ENCODE measurements around the gene ZNF331. TPM values are rescaled to one million over a fixed set of nuclear protein-coding genes. Genes with fewer than 3 reads are reported as not detected.

The ZNF331 gene
- polyA plus RNA-seq, 2 donors, result 4.7 to 6.1 TPM

DNA sequence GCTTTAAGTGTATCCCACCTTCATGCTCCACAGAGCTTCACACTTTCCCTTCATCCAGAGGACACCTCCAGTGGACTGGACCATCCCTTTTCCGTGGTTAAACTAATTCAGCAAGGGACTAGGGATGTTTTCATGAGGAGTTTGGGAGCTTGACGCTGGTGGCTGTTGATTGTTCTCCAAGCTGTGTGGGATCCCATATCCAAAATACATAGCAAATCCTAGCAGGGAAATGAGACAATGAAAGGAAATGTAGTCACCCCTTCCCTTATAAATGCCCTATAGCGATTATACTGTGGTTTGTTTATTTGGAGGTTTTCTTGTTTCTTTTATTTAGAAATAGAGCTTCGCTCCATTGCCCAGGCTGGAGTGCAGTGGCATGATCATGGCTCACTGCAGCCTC, 62.3 kb downstream of the ZNF331 start:
- Histone ChIP-seq H3K27ac (ENCODE audit: low read depth in 2 of 2, low read length in 1 of 2) (no peak overlapping the region), H3K4me3 (ENCODE audit: low read depth in 1 of 2, low read length in 2 of 2) (no peak overlapping the region), H3K9me3 (ENCODE audit: control insufficient read depth in 2 of 2, insufficient read depth in 1 of 2, low read depth in 1 of 2, low read length in 1 of 2) (peaks cover 0 to 2% of the 10 kb centered on the region in 2 donors), H3K27me3 (ENCODE audit: control insufficient read depth in 1 of 2, insufficient read depth in 2 of 2, low read length in 2 of 2) (no peaks in the 10 kb centered on the region), H3K36me3 (ENCODE audit: control insufficient read depth in 2 of 2, insufficient read depth in 2 of 2, low read length in 1 of 2) (no peaks in the 10 kb centered on the region), H3K4me1 (ENCODE audit: control insufficient read depth in 2 of 2, insufficient read depth in 2 of 2, low read length in 1 of 2) (no peaks in the 10 kb centered on the region)
- 72 to 76% methylated on average over 4 of the region's 4 CpGs for WGBS, 2 donors

GRCh38 chr19:53606031-53606430, 68.1 kb downstream of the ZNF331 start:
- Histone ChIP-seq H3K4me3 (ENCODE audit: low read depth in 1 of 2, low read length in 2 of 2) (no peak overlapping the region), H3K9me3 (ENCODE audit: control insufficient read depth in 2 of 2, insufficient read depth in 1 of 2, low read depth in 1 of 2, low read length in 1 of 2) (peaks cover 0 to 2% of the 10 kb centered on the region in 2 donors), H3K27me3 (ENCODE audit: control insufficient read depth in 1 of 2, insufficient read depth in 2 of 2, low read length in 2 of 2) (no peaks in the 10 kb centered on the region), H3K27ac (ENCODE audit: low read depth in 2 of 2, low read length in 1 of 2) (no peak overlapping the region), H3K36me3 (ENCODE audit: control insufficient read depth in 2 of 2, insufficient read depth in 2 of 2, low read length in 1 of 2) (no peaks in the 10 kb centered on the region), H3K4me1 (ENCODE audit: control insufficient read depth in 2 of 2, insufficient read depth in 2 of 2, low read length in 1 of 2) (no peaks in the 10 kb centered on the region)
- 85 to 91% methylated on average over 15 of the region's 15 CpGs for WGBS, 2 donors

GRCh38 chr19:53608381-53608780, 70.4 kb downstream of the ZNF331 start:
- Histone ChIP-seq H3K4me3 (ENCODE audit: low read depth in 1 of 2, low read length in 2 of 2) (no peak overlapping the region), H3K27me3 (ENCODE audit: control insufficient read depth in 1 of 2, insufficient read depth in 2 of 2, low read length in 2 of 2) (no peaks in the 10 kb centered on the region), H3K36me3 (ENCODE audit: control insufficient read depth in 2 of 2, insufficient read depth in 2 of 2, low read length in 1 of 2) (no peaks in the 10 kb centered on the region), H3K27ac (ENCODE audit: low read depth in 2 of 2, low read length in 1 of 2) (no peak overlapping the region), H3K4me1 (ENCODE audit: control insufficient read depth in 2 of 2, insufficient read depth in 2 of 2, low read length in 1 of 2) (no peaks in the 10 kb centered on the region), H3K9me3 (ENCODE audit: control insufficient read depth in 2 of 2, insufficient read depth in 1 of 2, low read depth in 1 of 2, low read length in 1 of 2) (peaks cover 0 to 2% of the 10 kb centered on the region in 2 donors)
- WGBS, 2 donors, result 81 to 85% methylated on average over 12 of the region's 12 CpGs

DNA sequence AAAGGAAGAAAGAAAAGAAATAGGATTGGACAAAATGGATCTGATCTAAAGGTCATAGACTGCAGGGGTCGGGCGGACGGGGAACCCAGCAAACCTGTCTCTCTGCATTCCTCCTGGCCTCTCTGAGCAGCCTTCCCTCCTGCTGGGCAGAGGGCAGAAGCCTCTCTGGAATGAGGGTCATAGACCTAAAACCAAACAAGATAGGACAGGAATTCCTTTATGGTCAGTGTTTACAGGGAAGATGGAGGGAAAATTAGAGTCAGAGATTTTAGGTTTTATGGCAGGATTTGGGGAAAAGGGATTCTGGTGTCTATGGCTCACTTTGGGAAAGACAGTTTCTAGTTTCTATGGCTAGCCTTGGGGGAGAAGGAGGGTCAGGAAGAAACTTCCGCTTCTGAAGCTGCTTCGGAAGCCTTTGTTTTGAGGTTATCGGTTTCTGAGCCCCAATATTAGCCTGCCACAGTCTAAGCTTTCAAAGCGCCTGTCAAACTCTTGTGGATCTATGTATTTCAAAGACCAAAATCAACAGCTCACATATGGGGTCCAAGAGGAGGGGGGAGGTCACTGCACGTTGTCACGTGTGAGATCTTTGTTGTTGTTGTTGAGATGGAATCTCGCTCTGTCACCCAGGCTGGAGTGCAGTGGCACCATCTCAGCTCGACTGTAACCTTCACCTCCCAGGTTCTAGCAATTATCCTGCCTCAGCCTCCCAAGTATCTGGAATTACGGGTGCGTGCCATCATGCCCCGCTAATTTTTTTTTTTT, 75.0 kb downstream of the ZNF331 start:
- 53 to 59% methylated on average over 14 of the region's 14 CpGs for WGBS, 2 donors
- Histone ChIP-seq H3K4me3 (ENCODE audit: low read depth in 1 of 2, low read length in 2 of 2) (no peak overlapping the region), H3K9me3 (ENCODE audit: control insufficient read depth in 2 of 2, insufficient read depth in 1 of 2, low read depth in 1 of 2, low read length in 1 of 2) (peaks cover 0 to 2% of the 10 kb centered on the region in 2 donors), H3K36me3 (ENCODE audit: control insufficient read depth in 2 of 2, insufficient read depth in 2 of 2, low read length in 1 of 2) (no peaks in the 10 kb centered on the region), H3K27ac (ENCODE audit: low read depth in 2 of 2, low read length in 1 of 2) (no peak overlapping the region), H3K27me3 (ENCODE audit: control insufficient read depth in 1 of 2, insufficient read depth in 2 of 2, low read length in 2 of 2) (no peaks in the 10 kb centered on the region), H3K4me1 (ENCODE audit: control insufficient read depth in 2 of 2, insufficient read depth in 2 of 2, low read length in 1 of 2) (no peaks in the 10 kb centered on the region)

- Histone ChIP-seq H3K9me3 (ENCODE audit: control insufficient read depth in 2 of 2, insufficient read depth in 1 of 2, low read depth in 1 of 2, low read length in 1 of 2) (peaks cover 0 to 4% of the 10 kb centered on the region in 2 donors), H3K4me3 (ENCODE audit: low read depth in 1 of 2, low read length in 2 of 2) (no peak overlapping the region), H3K4me1 (ENCODE audit: control insufficient read depth in 2 of 2, insufficient read depth in 2 of 2, low read length in 1 of 2) (no peaks in the 10 kb centered on the region), H3K27ac (ENCODE audit: low read depth in 2 of 2, low read length in 1 of 2) (no peak overlapping the region), H3K36me3 (ENCODE audit: control insufficient read depth in 2 of 2, insufficient read depth in 2 of 2, low read length in 1 of 2) (no peaks in the 10 kb centered on the region), H3K27me3 (ENCODE audit: control insufficient read depth in 1 of 2, insufficient read depth in 2 of 2, low read length in 2 of 2) (no peaks in the 10 kb centered on the region)
- WGBS, 2 donors, result 43 to 54% methylated on average over 8 of the region's 8 CpGs
Measured at GRCh38 chr19:53621885-53622740, 84.2 kb downstream of the ZNF331 start.

- WGBS, 2 donors, result 72 to 73% methylated on average over 16 of the region's 16 CpGs
- Histone ChIP-seq H3K27ac (ENCODE audit: low read depth in 2 of 2, low read length in 1 of 2) (no peak overlapping the region), H3K4me3 (ENCODE audit: low read depth in 1 of 2, low read length in 2 of 2) (no peak overlapping the region), H3K9me3 (ENCODE audit: control insufficient read depth in 2 of 2, insufficient read depth in 1 of 2, low read depth in 1 of 2, low read length in 1 of 2) (peaks cover 0 to 4% of the 10 kb centered on the region in 2 donors), H3K36me3 (ENCODE audit: control insufficient read depth in 2 of 2, insufficient read depth in 2 of 2, low read length in 1 of 2) (no peaks in the 10 kb centered on the region), H3K27me3 (ENCODE audit: control insufficient read depth in 1 of 2, insufficient read depth in 2 of 2, low read length in 2 of 2) (no peaks in the 10 kb centered on the region), H3K4me1 (ENCODE audit: control insufficient read depth in 2 of 2, insufficient read depth in 2 of 2, low read length in 1 of 2) (no peaks in the 10 kb centered on the region)
Measured at GRCh38 chr19:53624771-53625545, 87.0 kb downstream of the ZNF331 start.

GRCh38 chr19:53626486-53626885, 88.5 kb downstream of the ZNF331 start:
- no peak overlapping the region for H3K4me3 ChIP-seq (ENCODE audit: low read depth in 1 of 2, low read length in 2 of 2)
- H3K27ac ChIP-seq (ENCODE audit: low read depth in 2 of 2, low read length in 1 of 2), result no peak overlapping the region
- no peaks in the 10 kb centered on the region for H3K36me3 ChIP-seq (ENCODE audit: control insufficient read depth in 2 of 2, insufficient read depth in 2 of 2, low read length in 1 of 2)
- H3K4me1 ChIP-seq (ENCODE audit: control insufficient read depth in 2 of 2, insufficient read depth in 2 of 2, low read length in 1 of 2), result no peaks in the 10 kb centered on the region
- peaks cover 0 to 4% of the 10 kb centered on the region in 2 donors for H3K9me3 ChIP-seq (ENCODE audit: control insufficient read depth in 2 of 2, insufficient read depth in 1 of 2, low read depth in 1 of 2, low read length in 1 of 2)
- 71 to 82% methylated on average over 9 of the region's 9 CpGs for WGBS, 2 donors
- H3K27me3 ChIP-seq (ENCODE audit: control insufficient read depth in 1 of 2, insufficient read depth in 2 of 2, low read length in 2 of 2), result no peaks in the 10 kb centered on the region

DNA sequence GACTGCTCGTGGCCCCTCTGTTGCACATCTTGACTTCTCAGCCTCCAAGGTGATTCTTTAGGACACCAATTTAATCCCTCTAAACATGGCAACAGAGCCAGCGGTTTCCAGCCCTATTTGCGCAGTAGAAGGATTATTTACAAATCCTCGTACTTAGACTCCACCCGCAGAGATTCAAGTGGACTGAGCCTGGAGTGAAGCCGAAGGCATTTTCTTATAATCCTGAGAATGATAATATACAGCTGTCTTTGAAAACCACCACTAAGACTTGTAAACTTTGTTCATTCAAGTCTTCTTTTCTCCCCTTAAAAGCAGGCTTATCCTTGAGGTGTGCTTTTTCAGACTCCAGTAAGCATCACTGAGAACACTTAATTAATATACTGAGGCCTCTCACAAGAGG, 89.0 kb downstream of the ZNF331 start:
- H3K4me1 ChIP-seq (ENCODE audit: control insufficient read depth in 2 of 2, insufficient read depth in 2 of 2, low read length in 1 of 2), result no peaks in the 10 kb centered on the region
- no peaks in the 10 kb centered on the region for H3K27me3 ChIP-seq (ENCODE audit: control insufficient read depth in 1 of 2, insufficient read depth in 2 of 2, low read length in 2 of 2)
- no peak overlapping the region for H3K4me3 ChIP-seq (ENCODE audit: low read depth in 1 of 2, low read length in 2 of 2)
- WGBS, 2 donors, result 46 to 47% methylated on average over 6 of the region's 6 CpGs
- H3K27ac ChIP-seq (ENCODE audit: low read depth in 2 of 2, low read length in 1 of 2), result no peak overlapping the region
- no peaks in the 10 kb centered on the region for H3K36me3 ChIP-seq (ENCODE audit: control insufficient read depth in 2 of 2, insufficient read depth in 2 of 2, low read length in 1 of 2)
- peaks cover 0 to 4% of the 10 kb centered on the region in 2 donors for H3K9me3 ChIP-seq (ENCODE audit: control insufficient read depth in 2 of 2, insufficient read depth in 1 of 2, low read depth in 1 of 2, low read length in 1 of 2)
